HEK293 (cell line): ENCODE data around the gene GLT8D2.
A peak's percentile ranks its signal among the peaks of the same experiment; 100 is the strongest.

Source experiments
- HOXD13 ChIP-seq: sonication (generic); formaldehyde crosslinking; IDR thresholded peaks from 2 replicates; pipeline ENCODE4 v1.8.0; 2022; ENCODE audit warnings: missing genetic modification reagents, borderline replicate concordance
- KLF1 ChIP-seq: fragments of 450-650 bp; formaldehyde crosslinking; IDR thresholded peaks from 2 replicates; pipeline ENCODE4 v1.5.1; 2016; ENCODE audit warnings: missing biosample characterization, missing genetic modification characterization
- KLF16 ChIP-seq: fragments of 450-650 bp; formaldehyde crosslinking; IDR thresholded peaks from 2 replicates; pipeline ENCODE4 v1.5.1; 2017; ENCODE audit warnings: missing biosample characterization, missing genetic modification characterization
- KLF7 ChIP-seq: fragments of 450-650 bp; formaldehyde crosslinking; IDR thresholded peaks from 2 replicates; pipeline ENCODE4 v1.5.1; 2016; ENCODE audit warnings: missing biosample characterization, missing genetic modification characterization, borderline replicate concordance
- KLF8 ChIP-seq: fragments of 450-650 bp; formaldehyde crosslinking; IDR thresholded peaks from 2 replicates; pipeline ENCODE4 v1.5.1; 2016; ENCODE audit warnings: missing biosample characterization, missing genetic modification characterization
- OSR2 ChIP-seq: fragments of 450-650 bp; formaldehyde crosslinking; IDR thresholded peaks from 2 replicates; pipeline ENCODE4 v1.5.1; 2016; ENCODE audit warnings: missing biosample characterization, missing genetic modification characterization
- WT1 ChIP-seq: fragments of 450-650 bp; formaldehyde crosslinking; IDR thresholded peaks from 2 replicates; pipeline ENCODE4 v1.5.1; 2016; ENCODE audit warnings: missing biosample characterization, missing genetic modification characterization
- YY2 ChIP-seq: fragments of 450-650 bp; formaldehyde crosslinking; IDR thresholded peaks from 2 replicates; pipeline ENCODE4 v1.5.1; 2016; ENCODE audit warnings: missing biosample characterization, missing genetic modification characterization
- ZBTB1 ChIP-seq: fragments of 450-650 bp; formaldehyde crosslinking; IDR thresholded peaks from 2 replicates; pipeline ENCODE4 v1.5.1; 2016; ENCODE audit warnings: missing biosample characterization, missing genetic modification characterization
- ZBTB17 ChIP-seq: fragments of 450-650 bp; formaldehyde crosslinking; IDR thresholded peaks from 2 replicates; pipeline ENCODE4 v1.5.1; 2016; ENCODE audit warnings: missing biosample characterization, missing genetic modification characterization
- ZIC2 ChIP-seq: fragments of 450-650 bp; formaldehyde crosslinking; IDR thresholded peaks from 2 replicates; pipeline ENCODE4 v1.5.1; 2016; ENCODE audit warnings: missing biosample characterization, missing genetic modification characterization
- ZNF169 ChIP-seq: fragments of 450-650 bp; formaldehyde crosslinking; IDR thresholded peaks from 2 replicates; pipeline ENCODE4 v1.5.1; 2016; ENCODE audit warnings: missing biosample characterization, missing genetic modification characterization
- ZNF174 ChIP-seq: fragments of 450-650 bp; formaldehyde crosslinking; IDR thresholded peaks from 2 replicates; pipeline ENCODE4 v1.5.0; 2017; ENCODE audit warnings: missing biosample characterization, mild to moderate bottlenecking, missing genetic modification characterization
- ZNF19 ChIP-seq: fragments of 450-650 bp; formaldehyde crosslinking; IDR thresholded peaks from 2 replicates; pipeline ENCODE4; 2016; ENCODE audit warnings: missing biosample characterization, missing genetic modification characterization, low read depth
- ZNF211 ChIP-seq: fragments of 450-650 bp; formaldehyde crosslinking; IDR thresholded peaks from 2 replicates; pipeline ENCODE4 v1.5.1; 2016; ENCODE audit warnings: low read depth, missing biosample characterization, missing genetic modification characterization
- ZNF23 ChIP-seq: fragments of 450-650 bp; formaldehyde crosslinking; IDR thresholded peaks from 2 replicates; pipeline ENCODE4 v1.5.1; 2016; ENCODE audit warnings: missing biosample characterization, missing genetic modification characterization, borderline replicate concordance
- ZNF341 ChIP-seq: fragments of 450-650 bp; formaldehyde crosslinking; IDR thresholded peaks from 2 replicates; pipeline ENCODE4; 2016; ENCODE audit warnings: low read depth, missing biosample characterization, missing genetic modification characterization
- ZNF391 ChIP-seq: fragments of 450-650 bp; formaldehyde crosslinking; IDR thresholded peaks from 2 replicates; pipeline ENCODE4 v1.5.1; 2016; ENCODE audit warnings: low read depth, missing biosample characterization, missing genetic modification characterization, borderline replicate concordance
- ZNF423 ChIP-seq: fragments of 450-650 bp; formaldehyde crosslinking; IDR thresholded peaks from 2 replicates; pipeline ENCODE4 v1.5.1; 2016; ENCODE audit warnings: missing biosample characterization, missing genetic modification characterization
- ZNF473 ChIP-seq: fragments of 450-650 bp; formaldehyde crosslinking; IDR thresholded peaks from 2 replicates; pipeline ENCODE4 v1.5.1; 2017; ENCODE audit warnings: missing biosample characterization, missing genetic modification characterization
- ZNF48 ChIP-seq: fragments of 450-650 bp; formaldehyde crosslinking; IDR thresholded peaks from 2 replicates; pipeline ENCODE4 v1.5.1; 2016; ENCODE audit warnings: missing biosample characterization, missing genetic modification characterization
- ZNF558 ChIP-seq: fragments of 450-650 bp; formaldehyde crosslinking; IDR thresholded peaks from 2 replicates; pipeline ENCODE4 v1.5.1; 2016; ENCODE audit warnings: missing biosample characterization, missing genetic modification characterization
- ZNF830 ChIP-seq: fragments of 450-650 bp; IDR thresholded peaks from 2 replicates; pipeline ENCODE4 v1.5.0; 2018; ENCODE audit warnings: missing biosample characterization, missing genetic modification characterization, low read depth, mild to moderate bottlenecking, moderate library complexity
- TF ChIP-seq, protein P1 (sequence below): sonication (generic); formaldehyde crosslinking; IDR thresholded peaks from 2 replicates; pipeline ENCODE4 v1.8.1; 2022; ENCODE audit warnings: mild to moderate bottlenecking, moderate library complexity, missing genetic modification reagents
- TF ChIP-seq, protein P2 (sequence below): fragments of 450-650 bp; formaldehyde crosslinking; IDR thresholded peaks from 2 replicates; pipeline ENCODE4 v1.5.1; 2016; ENCODE audit warnings: missing biosample characterization, missing genetic modification characterization
- TF ChIP-seq, protein P3 (sequence below): fragments of 450-650 bp; formaldehyde crosslinking; IDR thresholded peaks from 2 replicates; pipeline ENCODE4 v1.5.1; 2016; ENCODE audit warnings: missing biosample characterization, missing genetic modification characterization
- TF ChIP-seq, protein P4 (sequence below): fragments of 450-650 bp; formaldehyde crosslinking; IDR thresholded peaks from 2 replicates; pipeline ENCODE4 v1.5.1; 2016; ENCODE audit warnings: missing biosample characterization, missing genetic modification characterization
- TF ChIP-seq, protein P5 (sequence below): fragments of 450-650 bp; formaldehyde crosslinking; IDR thresholded peaks from 2 replicates; pipeline ENCODE4 v1.5.1; 2016; ENCODE audit warnings: missing biosample characterization, missing genetic modification characterization

GLT8D2 gene

DNA sequence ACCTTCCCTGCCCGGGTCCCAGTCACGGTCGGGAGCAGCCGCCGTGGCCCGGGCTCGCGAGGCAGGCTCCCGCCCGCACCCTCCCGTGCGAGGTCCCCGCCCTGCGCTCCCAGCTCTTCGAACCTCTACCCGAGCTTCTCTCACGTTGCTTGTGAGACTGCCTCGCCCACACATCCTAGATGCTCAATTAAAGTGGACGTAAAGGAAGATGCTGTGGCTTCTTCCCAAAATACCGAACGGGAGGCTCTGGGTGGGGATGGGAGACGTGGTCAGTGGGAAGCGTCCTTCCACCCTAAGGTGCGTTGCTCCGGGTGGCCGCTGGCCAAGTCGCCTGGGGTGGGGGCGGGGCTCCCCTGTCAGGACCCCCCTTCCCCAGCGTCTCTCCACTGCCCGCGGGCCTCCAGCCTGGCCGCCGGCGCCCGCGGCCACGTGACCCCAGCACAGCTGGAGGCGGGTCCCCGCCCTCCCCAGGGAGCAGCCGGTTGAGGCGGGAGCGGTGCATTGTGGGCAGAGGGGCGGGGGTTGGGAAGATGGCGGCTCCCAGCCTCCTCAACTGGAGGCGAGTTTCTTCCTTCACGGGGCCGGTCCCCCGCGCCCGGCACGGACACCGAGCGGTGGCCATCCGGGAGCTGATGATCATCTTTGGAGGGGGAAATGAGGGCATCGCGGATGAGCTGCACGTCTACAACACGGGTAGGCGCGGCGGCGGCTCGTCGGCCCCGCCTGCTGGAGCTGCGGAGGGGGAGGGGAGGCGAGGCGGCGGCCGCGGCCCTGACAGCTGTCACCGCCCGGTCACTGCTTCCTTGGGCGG is 14.2 kb upstream of the GLT8D2 start, which contains the start of gene HCFC2 (continued):
- TF ChIP-seq KLF8 (tag by site-specific recombination), result peak; percentile 98
- TF ChIP-seq, protein P1, sequence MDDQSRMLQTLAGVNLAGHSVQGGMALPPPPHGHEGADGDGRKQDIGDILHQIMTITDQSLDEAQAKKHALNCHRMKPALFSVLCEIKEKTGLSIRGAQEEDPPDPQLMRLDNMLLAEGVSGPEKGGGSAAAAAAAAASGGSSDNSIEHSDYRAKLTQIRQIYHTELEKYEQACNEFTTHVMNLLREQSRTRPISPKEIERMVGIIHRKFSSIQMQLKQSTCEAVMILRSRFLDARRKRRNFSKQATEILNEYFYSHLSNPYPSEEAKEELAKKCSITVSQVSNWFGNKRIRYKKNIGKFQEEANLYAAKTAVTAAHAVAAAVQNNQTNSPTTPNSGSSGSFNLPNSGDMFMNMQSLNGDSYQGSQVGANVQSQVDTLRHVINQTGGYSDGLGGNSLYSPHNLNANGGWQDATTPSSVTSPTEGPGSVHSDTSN (CRISPR knock-in tag), result peak; percentile 20; the same call in 1 of the 2 replicates
- no peak for TF ChIP-seq ZNF174 (tag by site-specific recombination)
- peak; percentile 97 for TF ChIP-seq KLF7
- no peak for TF ChIP-seq ZBTB1 (tag by site-specific recombination)
- TF ChIP-seq ZNF558 (tag by site-specific recombination), result no peak
- TF ChIP-seq YY2 (tag by site-specific recombination), result peak; percentile 98
- peak; percentile 100 for TF ChIP-seq ZNF423 (tag by site-specific recombination)
- TF ChIP-seq ZNF830, result no peak
- TF ChIP-seq, protein P2, sequence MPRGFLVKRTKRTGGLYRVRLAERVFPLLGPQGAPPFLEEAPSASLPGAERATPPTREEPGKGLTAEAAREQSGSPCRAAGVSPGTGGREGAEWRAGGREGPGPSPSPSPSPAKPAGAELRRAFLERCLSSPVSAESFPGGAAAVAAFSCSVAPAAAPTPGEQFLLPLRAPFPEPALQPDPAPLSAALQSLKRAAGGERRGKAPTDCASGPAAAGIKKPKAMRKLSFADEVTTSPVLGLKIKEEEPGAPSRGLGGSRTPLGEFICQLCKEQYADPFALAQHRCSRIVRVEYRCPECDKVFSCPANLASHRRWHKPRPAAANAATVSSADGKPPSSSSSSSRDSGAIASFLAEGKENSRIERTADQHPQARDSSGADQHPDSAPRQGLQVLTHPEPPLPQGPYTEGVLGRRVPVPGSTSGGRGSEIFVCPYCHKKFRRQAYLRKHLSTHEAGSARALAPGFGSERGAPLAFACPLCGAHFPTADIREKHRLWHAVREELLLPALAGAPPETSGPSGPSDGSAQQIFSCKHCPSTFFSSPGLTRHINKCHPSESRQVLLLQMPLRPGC (tag by site-specific recombination), result peak; percentile 83
- TF ChIP-seq ZNF391, result peak; percentile 95
- TF ChIP-seq ZNF211, result no peak
- TF ChIP-seq, protein P3, sequence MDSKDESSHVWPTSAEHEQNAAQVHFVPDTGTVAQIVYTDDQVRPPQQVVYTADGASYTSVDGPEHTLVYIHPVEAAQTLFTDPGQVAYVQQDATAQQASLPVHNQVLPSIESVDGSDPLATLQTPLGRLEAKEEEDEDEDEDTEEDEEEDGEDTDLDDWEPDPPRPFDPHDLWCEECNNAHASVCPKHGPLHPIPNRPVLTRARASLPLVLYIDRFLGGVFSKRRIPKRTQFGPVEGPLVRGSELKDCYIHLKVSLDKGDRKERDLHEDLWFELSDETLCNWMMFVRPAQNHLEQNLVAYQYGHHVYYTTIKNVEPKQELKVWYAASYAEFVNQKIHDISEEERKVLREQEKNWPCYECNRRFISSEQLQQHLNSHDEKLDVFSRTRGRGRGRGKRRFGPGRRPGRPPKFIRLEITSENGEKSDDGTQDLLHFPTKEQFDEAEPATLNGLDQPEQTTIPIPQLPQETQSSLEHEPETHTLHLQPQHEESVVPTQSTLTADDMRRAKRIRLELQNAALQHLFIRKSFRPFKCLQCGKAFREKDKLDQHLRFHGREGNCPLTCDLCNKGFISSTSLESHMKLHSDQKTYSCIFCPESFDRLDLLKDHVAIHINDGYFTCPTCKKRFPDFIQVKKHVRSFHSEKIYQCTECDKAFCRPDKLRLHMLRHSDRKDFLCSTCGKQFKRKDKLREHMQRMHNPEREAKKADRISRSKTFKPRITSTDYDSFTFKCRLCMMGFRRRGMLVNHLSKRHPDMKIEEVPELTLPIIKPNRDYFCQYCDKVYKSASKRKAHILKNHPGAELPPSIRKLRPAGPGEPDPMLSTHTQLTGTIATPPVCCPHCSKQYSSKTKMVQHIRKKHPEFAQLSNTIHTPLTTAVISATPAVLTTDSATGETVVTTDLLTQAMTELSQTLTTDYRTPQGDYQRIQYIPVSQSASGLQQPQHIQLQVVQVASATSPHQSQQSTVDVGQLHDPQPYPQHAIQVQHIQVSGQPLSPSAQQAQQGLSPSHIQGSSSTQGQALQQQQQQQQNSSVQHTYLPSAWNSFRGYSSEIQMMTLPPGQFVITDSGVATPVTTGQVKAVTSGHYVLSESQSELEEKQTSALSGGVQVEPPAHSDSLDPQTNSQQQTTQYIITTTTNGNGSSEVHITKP (tag by site-specific recombination), result peak; percentile 64
- TF ChIP-seq KLF1 (tag by site-specific recombination), result peak; percentile 89
- peak; percentile 79 for TF ChIP-seq ZBTB17
- TF ChIP-seq, protein P4, sequence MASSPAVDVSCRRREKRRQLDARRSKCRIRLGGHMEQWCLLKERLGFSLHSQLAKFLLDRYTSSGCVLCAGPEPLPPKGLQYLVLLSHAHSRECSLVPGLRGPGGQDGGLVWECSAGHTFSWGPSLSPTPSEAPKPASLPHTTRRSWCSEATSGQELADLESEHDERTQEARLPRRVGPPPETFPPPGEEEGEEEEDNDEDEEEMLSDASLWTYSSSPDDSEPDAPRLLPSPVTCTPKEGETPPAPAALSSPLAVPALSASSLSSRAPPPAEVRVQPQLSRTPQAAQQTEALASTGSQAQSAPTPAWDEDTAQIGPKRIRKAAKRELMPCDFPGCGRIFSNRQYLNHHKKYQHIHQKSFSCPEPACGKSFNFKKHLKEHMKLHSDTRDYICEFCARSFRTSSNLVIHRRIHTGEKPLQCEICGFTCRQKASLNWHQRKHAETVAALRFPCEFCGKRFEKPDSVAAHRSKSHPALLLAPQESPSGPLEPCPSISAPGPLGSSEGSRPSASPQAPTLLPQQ (tag by site-specific recombination), result peak; percentile 71; the same call in 1 of the 2 replicates
- TF ChIP-seq WT1 (tag by site-specific recombination), result peak; percentile 61
- peak; percentile 98 for TF ChIP-seq KLF16 (tag by site-specific recombination)
- TF ChIP-seq ZNF48 (tag by site-specific recombination), result no peak
- no peak for TF ChIP-seq ZNF23
- TF ChIP-seq ZNF169 (tag by site-specific recombination), result no peak
- TF ChIP-seq ZNF19 (tag by site-specific recombination), result no peak
- peak; percentile 55 for TF ChIP-seq OSR2 (tag by site-specific recombination)
- TF ChIP-seq, protein P5, sequence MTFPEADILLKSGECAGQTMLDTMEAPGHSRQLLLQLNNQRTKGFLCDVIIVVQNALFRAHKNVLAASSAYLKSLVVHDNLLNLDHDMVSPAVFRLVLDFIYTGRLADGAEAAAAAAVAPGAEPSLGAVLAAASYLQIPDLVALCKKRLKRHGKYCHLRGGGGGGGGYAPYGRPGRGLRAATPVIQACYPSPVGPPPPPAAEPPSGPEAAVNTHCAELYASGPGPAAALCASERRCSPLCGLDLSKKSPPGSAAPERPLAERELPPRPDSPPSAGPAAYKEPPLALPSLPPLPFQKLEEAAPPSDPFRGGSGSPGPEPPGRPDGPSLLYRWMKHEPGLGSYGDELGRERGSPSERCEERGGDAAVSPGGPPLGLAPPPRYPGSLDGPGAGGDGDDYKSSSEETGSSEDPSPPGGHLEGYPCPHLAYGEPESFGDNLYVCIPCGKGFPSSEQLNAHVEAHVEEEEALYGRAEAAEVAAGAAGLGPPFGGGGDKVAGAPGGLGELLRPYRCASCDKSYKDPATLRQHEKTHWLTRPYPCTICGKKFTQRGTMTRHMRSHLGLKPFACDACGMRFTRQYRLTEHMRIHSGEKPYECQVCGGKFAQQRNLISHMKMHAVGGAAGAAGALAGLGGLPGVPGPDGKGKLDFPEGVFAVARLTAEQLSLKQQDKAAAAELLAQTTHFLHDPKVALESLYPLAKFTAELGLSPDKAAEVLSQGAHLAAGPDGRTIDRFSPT, result peak; percentile 96
- peak; percentile 93 for TF ChIP-seq ZIC2 (tag by site-specific recombination)
- TF ChIP-seq HOXD13 (CRISPR knock-in tag), result no peak
- TF ChIP-seq ZNF341, result peak; percentile 45; the same call in 1 of the 2 replicates
- TF ChIP-seq ZNF473 (tag by site-specific recombination), result no peak
